Ishikawa (cell line): ENCODE results near the gene TTC9B.

Experiments
- CEBPB ChIP-seq: IDR thresholded peaks from 2 replicates; pipeline ENCODE4 v1.6.1; 2012
- CREB1 ChIP-seq: IDR thresholded peaks from 2 replicates; pipeline ENCODE4 v1.6.1; 2012; ENCODE audit warnings: low read depth
- EGR1 ChIP-seq: IDR thresholded peaks from 2 replicates; pipeline ENCODE4 v1.6.1; 2012
- EP300 ChIP-seq: IDR thresholded peaks from 2 replicates; pipeline ENCODE4 v1.6.1; 2012; ENCODE audit warnings: borderline replicate concordance
- FOXM1 ChIP-seq: IDR thresholded peaks from 2 replicates; pipeline ENCODE4 v1.6.1; 2012; ENCODE audit warnings: low read depth, borderline replicate concordance
- MAX ChIP-seq: IDR thresholded peaks from 2 replicates; pipeline ENCODE4 v1.6.1; 2012
- NFIC ChIP-seq: IDR thresholded peaks from 2 replicates; pipeline ENCODE4 v1.6.1; 2012
- RAD21 ChIP-seq: IDR thresholded peaks from 2 replicates; pipeline ENCODE4 v1.6.1; 2012; ENCODE audit warnings: low read depth
- REST ChIP-seq: IDR thresholded peaks from 2 replicates; pipeline ENCODE4 v1.6.1; 2012; ENCODE audit warnings: low read depth, mild to moderate bottlenecking
- TAF1 ChIP-seq: IDR thresholded peaks from 2 replicates; pipeline ENCODE4 v1.6.1; 2012; ENCODE audit warnings: low read depth, mild to moderate bottlenecking
- TCF12 ChIP-seq: IDR thresholded peaks from 2 replicates; pipeline ENCODE4 v1.6.1; 2012; ENCODE audit warnings: low read depth
- TEAD4 ChIP-seq: IDR thresholded peaks from 2 replicates; pipeline ENCODE4 v1.6.1; 2012
- USF1 ChIP-seq: IDR thresholded peaks from 2 replicates; pipeline ENCODE4 v1.6.1; 2012
- YY1 ChIP-seq: IDR thresholded peaks from 2 replicates; pipeline ENCODE4 v1.6.1; 2012; ENCODE audit warnings: low read depth
- ZBTB7A ChIP-seq: IDR thresholded peaks from 2 replicates; pipeline ENCODE4 v1.6.1; 2012; ENCODE audit warnings: low read depth

Gene TTC9B

GRCh38 chr19:40245506-40246128, 27.4 kb upstream of the TTC9B start:
- TF ChIP-seq TAF1, result no peak
- TF ChIP-seq USF1, result no peak
- TF ChIP-seq RAD21, result no peak
- no peak for TF ChIP-seq CREB1
- no peak for TF ChIP-seq CEBPB
- TF ChIP-seq TCF12, result no peak
- no peak for TF ChIP-seq YY1
- TF ChIP-seq MAX, result no peak
- TF ChIP-seq FOXM1, result no peak
- TF ChIP-seq EP300, result no peak
- TF ChIP-seq REST, result no peak
- no peak for TF ChIP-seq NFIC
- no peak for TF ChIP-seq EGR1
- no peak for TF ChIP-seq ZBTB7A
- no peak for TF ChIP-seq TEAD4

GRCh38 chr19:40244579-40245317, 26.6 kb upstream of the TTC9B start:
- TF ChIP-seq CEBPB (no peak), TCF12 (no peak), EGR1 (no peak), EP300 (no peak), YY1 (no peak), USF1 (no peak), RAD21 (no peak), REST (no peak), TAF1 (no peak), NFIC (no peak), MAX (no peak), TEAD4 (no peak), FOXM1 (no peak), ZBTB7A (no peak), CREB1 (no peak)

GRCh38 chr19:40243181-40243580, 25.0 kb upstream of the TTC9B start:
- TF ChIP-seq TCF12 (no peak), YY1 (no peak), FOXM1 (no peak), REST (no peak), CREB1 (no peak), CEBPB (no peak), EP300 (no peak), TAF1 (no peak), EGR1 (no peak), NFIC (no peak), ZBTB7A (no peak), USF1 (no peak), MAX (no peak), RAD21 (no peak), TEAD4 (no peak)
